ENCODE data around the gene CELF1.

DNA sequence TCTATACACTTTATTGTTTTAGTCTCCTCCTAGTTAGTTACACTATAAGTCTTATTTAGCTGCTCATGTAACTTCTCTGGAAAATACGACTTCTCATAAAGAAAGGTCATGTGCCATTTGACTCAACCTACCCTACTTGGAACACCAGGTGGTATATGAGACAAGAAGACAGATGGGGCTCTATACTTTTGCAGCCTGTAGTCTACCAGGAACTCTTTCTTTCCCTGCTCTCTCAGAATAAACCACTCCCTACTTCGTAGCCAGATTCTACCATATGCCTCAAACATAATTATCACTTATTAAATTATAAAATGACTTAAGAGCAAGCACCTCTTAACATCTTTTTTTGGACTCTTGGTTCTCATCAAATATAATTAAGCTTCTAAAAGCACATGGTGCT lies 65.5 kb downstream of the CELF1 start:
- TF ChIP-seq POLR2A (IDR thresholded peaks at IDR 0.05): no peak
- TF ChIP-seq, protein P1, sequence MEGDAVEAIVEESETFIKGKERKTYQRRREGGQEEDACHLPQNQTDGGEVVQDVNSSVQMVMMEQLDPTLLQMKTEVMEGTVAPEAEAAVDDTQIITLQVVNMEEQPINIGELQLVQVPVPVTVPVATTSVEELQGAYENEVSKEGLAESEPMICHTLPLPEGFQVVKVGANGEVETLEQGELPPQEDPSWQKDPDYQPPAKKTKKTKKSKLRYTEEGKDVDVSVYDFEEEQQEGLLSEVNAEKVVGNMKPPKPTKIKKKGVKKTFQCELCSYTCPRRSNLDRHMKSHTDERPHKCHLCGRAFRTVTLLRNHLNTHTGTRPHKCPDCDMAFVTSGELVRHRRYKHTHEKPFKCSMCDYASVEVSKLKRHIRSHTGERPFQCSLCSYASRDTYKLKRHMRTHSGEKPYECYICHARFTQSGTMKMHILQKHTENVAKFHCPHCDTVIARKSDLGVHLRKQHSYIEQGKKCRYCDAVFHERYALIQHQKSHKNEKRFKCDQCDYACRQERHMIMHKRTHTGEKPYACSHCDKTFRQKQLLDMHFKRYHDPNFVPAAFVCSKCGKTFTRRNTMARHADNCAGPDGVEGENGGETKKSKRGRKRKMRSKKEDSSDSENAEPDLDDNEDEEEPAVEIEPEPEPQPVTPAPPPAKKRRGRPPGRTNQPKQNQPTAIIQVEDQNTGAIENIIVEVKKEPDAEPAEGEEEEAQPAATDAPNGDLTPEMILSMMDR (IDR thresholded peaks at IDR 0.05): no peak
